ENCODE data around the gene SPEN.

DNA sequence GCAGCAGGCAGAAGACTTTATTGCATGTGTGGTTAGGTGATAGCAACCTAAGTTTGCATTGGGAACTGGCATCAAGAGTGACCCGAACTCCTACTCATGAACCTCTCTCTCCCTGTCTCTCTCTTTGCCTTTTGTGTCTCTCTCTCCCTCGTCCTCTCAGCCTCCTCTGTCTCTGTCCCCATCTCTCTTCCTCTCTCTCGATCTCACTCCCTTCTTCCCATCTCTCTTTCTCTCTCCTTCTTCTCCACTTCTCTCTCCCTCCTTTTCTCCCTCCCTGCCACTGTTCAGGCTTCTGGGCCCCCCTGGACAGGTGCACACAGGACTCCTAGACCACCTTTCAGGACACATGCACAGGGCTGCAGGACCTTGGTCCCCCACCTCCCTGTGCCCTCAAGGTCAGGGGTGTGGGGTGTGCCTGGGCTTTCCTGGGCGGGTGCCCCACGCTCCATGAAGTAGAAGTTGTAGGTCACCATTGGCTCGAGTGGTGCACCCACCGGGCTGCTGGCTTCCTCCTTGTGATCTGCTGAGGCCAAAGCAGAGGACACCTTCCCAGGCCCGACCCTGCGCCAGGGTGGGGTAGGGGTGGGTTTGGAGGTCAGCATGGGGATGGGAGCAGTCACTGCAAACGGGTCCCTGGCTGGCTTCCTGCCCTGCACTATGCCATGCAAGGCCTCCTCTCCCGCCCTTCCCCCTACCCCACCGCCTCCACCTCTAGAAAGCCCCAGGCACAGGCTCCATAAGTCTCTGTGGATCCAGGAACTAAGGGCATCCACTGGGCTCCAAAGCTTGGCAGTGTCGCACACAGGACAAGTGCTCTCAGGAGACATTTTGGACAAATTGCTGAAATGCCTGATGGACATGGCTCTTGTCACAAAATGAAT, 141.6 kb downstream of the SPEN start:
- TF ChIP-seq ZNF426 (tag by site-specific recombination; IDR thresholded peaks at IDR 0.05), result no peak
- no peak for TF ChIP-seq BCL11B (tag by site-specific recombination; IDR thresholded peaks at IDR 0.05; ENCODE audit: low read depth)
- TF ChIP-seq, protein P1, sequence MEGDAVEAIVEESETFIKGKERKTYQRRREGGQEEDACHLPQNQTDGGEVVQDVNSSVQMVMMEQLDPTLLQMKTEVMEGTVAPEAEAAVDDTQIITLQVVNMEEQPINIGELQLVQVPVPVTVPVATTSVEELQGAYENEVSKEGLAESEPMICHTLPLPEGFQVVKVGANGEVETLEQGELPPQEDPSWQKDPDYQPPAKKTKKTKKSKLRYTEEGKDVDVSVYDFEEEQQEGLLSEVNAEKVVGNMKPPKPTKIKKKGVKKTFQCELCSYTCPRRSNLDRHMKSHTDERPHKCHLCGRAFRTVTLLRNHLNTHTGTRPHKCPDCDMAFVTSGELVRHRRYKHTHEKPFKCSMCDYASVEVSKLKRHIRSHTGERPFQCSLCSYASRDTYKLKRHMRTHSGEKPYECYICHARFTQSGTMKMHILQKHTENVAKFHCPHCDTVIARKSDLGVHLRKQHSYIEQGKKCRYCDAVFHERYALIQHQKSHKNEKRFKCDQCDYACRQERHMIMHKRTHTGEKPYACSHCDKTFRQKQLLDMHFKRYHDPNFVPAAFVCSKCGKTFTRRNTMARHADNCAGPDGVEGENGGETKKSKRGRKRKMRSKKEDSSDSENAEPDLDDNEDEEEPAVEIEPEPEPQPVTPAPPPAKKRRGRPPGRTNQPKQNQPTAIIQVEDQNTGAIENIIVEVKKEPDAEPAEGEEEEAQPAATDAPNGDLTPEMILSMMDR (tag by site-specific recombination; IDR thresholded peaks at IDR 0.05), result no peak
- TF ChIP-seq, protein P2, sequence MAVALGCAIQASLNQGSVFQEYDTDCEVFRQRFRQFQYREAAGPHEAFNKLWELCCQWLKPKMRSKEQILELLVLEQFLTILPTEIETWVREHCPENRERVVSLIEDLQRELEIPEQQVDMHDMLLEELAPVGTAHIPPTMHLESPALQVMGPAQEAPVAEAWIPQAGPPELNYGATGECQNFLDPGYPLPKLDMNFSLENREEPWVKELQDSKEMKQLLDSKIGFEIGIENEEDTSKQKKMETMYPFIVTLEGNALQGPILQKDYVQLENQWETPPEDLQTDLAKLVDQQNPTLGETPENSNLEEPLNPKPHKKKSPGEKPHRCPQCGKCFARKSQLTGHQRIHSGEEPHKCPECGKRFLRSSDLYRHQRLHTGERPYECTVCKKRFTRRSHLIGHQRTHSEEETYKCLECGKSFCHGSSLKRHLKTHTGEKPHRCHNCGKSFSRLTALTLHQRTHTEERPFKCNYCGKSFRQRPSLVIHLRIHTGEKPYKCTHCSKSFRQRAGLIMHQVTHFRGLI (tag by site-specific recombination; IDR thresholded peaks at IDR 0.05), result no peak
- no peak for TF ChIP-seq ZNF146 (tag by site-specific recombination; IDR thresholded peaks at IDR 0.05)
- TF ChIP-seq, protein P3, sequence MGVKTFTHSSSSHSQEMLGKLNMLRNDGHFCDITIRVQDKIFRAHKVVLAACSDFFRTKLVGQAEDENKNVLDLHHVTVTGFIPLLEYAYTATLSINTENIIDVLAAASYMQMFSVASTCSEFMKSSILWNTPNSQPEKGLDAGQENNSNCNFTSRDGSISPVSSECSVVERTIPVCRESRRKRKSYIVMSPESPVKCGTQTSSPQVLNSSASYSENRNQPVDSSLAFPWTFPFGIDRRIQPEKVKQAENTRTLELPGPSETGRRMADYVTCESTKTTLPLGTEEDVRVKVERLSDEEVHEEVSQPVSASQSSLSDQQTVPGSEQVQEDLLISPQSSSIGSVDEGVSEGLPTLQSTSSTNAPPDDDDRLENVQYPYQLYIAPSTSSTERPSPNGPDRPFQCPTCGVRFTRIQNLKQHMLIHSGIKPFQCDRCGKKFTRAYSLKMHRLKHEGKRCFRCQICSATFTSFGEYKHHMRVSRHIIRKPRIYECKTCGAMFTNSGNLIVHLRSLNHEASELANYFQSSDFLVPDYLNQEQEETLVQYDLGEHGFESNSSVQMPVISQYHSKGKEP (tag by site-specific recombination; IDR thresholded peaks at IDR 0.05), result no peak
- TF ChIP-seq ZNF133 (tag by site-specific recombination; IDR thresholded peaks at IDR 0.05), result no peak
- no peak for TF ChIP-seq ZNF214 (tag by site-specific recombination; IDR thresholded peaks at IDR 0.05; ENCODE audit: borderline replicate concordance)
- TF ChIP-seq SP2 (tag by site-specific recombination; IDR thresholded peaks at IDR 0.05), result no peak
- no peak for TF ChIP-seq ZBTB20 (tag by site-specific recombination; IDR thresholded peaks at IDR 0.05)
